ENCODE results near the gene CORIN.
"Not testable (repeated sequence)": the region's sequence is repeated elsewhere in the genome, so short reads cannot be mapped to it uniquely, and the experiment has no call there.

The CORIN gene

DNA sequence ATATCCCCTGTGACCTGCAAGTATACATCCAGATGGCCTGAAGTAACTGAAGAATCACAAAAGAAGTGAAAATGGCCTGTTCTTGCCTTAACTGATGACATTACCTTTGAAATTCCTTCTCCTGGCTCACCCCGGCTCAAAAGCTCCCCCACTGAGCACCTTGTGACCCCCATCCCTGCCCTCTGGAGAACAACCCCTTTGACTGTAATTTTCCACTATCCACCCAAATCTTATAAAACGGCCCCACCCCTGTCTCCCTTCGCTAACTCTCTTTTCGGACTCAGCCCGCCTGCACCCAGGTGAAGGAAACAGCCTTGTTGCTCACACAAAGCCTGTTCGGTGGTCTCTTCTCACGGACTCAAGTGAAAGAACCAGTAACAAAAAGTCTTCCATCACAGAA is 69.9 kb downstream of the CORIN start:
- DNase-seq (ENCODE audit: low spot score), result not testable (repeated sequence)

DNA sequence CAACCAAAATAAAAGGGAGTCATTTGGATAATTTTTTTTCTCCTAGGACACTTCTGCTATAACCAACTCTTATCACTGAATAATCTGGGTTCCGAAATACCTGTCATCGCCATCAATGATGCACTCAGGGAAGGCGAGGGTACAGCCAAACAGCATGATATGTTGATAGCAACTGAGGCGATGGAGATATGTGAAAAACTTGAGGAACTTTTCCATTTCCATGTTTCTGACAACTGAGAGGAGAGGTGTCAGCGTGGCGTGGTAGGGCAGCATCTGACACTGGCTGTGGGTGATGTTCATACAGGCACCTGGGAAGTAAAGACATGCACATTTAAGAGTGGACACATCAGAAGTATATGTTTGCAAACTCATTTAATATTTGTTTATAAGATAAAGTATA is 74.6 kb downstream of the CORIN start:
- no peak for DNase-seq (ENCODE audit: low spot score)

DNA sequence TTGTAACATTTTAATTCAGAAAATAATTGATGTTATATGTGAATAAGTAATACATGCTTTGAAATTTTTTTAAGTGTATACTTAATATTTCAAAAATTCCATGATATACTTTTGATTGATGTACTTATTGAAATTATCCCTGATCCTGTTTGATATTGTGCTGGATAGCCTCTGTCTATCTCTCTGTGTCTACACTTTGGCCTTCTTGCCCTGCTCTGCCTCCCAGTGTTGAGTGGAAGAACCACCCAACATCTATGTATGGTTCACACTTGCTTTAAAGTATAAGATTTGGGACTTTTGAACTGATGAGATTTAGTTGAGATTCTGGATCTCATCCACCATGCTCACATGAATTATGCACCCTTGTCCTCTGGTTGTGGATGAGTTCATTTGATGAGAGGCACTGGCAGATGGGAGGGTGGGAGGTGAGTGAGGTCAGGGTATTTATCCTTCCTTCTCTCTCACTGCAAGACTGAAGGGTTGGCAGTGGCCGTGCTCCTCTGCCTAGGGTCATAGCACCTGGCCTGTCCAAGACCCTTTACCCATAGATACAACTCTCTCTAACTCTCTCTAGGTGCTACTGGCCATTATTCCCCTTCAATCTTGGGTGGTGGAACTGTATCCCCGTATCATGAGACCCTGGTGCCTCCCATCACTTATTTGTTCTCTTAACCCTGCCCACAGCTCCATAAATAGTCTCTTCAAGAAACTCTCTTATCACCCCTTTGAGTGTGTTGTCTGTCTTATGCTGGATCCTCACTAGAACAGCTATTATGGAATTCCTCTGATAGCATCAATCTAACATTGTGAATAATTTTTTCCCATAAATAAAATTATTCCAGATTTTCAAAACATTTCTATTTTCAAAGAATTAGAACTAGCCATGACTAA is 75.2 kb downstream of the CORIN start:
- no peak for DNase-seq (ENCODE audit: low spot score)

DNA sequence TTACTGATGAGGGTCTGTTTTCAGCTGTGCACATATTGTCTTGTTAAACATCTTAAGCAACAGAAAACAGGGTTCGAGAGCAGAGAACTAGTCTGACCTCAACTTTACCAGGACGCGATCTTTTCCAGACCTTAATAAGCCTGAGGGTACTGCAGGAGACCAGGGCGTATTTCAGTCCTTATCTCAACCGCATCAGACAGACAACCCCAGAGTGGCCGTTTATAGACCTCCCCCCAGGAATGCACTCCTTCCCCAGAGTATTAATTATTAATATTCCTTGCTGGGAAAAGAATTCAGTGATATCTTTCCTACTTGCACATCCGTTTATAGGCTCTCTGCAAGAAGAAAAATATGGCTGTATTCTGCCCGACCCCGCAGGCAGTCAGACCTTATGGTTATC is 84.6 kb downstream of the CORIN start:
- DNase-seq (ENCODE audit: low spot score), result not testable (repeated sequence)

DNA sequence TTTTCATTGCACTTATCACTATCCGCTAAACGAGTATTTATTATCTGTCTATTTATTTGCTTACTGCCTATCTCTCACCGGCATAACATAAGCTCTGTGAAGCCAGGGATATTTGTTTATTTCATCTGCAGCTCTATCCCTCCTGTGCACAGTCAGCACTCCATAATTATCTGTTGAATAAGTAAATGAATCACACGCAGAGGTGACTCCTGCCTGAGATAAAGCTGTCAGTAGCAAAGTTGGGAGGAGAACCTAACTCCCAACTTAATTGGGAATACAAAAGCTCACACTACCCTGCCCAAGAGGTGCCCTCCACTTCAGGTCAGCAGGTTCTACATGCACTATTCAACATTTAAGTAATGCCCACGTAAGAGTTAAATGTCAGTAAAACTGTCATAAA is 85.7 kb downstream of the CORIN start:
- DNase-seq (ENCODE audit: low spot score), result no peak

DNA sequence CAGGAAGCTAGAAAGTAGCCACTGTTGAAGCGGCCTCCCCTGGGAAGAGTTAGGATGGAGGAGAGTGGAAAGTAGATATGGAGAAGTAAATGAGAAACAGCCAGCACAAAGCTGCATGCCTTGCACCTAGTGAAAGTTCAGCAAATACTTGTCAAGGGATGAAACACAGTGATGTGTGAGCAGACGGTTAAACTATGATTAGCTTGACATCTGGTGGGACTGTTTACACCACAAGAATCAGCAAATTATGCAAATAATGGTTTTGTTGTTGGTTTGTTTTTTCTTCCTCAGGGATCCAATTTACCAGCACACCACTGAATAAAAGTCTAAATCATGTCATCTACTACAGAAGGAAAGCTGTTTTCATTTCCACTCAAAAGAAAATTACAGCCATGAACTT is 87.1 kb downstream of the CORIN start:
- no peak for DNase-seq (ENCODE audit: low spot score)

DNA sequence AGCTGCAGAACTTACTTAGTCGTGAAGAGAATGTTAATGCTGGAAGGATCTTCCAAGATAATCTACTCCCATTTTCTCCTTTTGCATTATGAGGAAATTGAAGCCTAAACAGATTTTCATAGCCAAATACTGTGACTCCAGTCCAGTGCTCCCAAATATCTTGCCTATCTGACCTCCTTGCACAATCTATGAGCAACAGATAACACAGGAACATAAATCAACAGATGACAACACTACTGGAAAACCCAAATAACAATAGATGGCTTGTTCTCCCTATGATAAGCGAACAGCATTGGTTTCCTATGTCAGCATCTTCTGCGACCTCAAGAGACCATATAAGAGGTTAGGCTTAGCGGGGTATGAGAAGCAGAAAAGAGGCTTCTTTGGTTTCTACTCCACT is 88.0 kb downstream of the CORIN start:
- DNase-seq (ENCODE audit: low spot score), result no peak

DNA sequence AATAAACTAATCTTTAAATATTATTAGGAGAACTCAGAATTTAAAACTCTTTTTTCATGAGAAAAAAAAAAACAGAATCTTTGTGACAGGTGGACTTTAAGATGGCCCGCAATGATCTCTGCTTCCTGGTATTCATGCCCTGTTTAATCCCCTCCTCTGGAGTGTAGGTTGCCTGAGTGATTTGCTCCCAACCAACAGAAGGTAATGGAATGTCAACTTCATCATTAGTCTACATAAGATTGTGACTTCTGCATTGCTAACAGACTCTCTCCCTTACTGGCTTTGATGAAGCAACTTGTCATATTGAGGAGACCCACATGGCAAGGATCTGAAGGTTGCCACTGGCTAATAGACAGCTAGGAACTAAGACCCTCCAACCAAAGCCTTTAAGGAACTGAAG is 88.8 kb downstream of the CORIN start:
- no peak for DNase-seq (ENCODE audit: low spot score)

DNA sequence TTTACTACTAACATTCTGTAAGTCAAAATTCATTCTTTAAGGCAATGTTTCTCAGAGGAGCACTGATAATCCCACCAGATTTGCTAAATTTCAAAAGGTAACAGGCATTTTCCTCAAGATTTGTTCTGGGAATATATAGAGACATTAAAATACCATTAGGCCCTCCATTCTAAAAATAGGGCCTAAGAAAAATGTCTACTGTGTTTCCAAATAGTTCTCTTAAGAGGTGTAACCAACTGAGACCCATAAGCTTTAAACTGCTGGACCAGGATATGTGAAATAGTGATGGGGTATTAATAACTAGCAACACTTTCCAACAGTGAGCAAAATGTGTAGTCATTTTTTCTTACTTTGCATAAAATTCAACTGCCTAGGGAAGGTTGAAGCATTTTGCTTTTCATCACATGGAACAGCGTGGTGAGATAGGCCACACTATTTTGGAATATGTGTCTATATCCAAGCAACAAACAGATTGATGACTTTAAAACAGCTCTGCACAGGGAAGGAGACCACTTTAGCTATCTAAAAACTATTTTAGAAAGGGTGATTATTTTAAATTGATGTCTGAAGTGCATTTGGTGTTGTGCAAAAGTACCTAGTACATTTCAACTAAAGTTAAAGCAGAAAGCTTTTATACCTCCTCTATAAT is 89.9 kb downstream of the CORIN start:
- no peak for DNase-seq (ENCODE audit: low spot score)

DNA sequence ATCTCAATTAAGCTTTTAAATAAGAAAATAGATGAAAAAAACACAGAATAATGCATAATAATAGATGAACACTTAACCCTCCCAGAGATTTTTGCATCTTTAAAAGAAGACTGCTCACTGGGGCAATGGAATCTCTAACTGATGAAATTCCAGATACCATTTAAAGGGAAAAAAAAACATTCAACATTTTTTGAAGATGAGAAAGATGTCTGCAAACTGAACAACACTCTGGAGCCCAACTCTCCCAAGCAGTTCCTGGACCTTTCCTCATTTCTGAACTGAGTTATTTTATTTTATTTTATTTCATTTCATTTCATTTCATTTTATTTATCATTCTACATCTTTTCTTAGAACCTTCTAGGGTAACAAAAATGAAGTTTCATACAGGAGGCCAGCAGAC is 90.7 kb downstream of the CORIN start:
- no peak for DNase-seq (ENCODE audit: low spot score)

DNA sequence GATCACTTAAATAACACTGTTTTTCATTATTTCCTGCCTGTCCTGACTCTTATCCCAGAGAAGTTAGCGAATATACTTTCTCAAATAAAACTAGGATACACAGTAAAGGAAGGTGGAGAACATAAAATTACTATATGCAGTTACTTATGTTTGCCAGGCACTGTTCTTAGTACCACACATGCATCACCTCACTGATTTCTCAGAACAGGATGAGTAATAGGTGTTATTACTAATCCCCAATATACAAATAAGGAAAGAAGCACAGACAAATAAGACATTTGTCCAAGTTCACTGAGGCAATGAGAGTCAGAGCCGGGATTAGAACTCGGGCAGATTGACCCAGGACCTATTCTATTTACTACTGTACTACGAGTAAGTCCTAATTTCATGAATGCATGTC is 91.7 kb downstream of the CORIN start:
- no peak for DNase-seq (ENCODE audit: low spot score)

DNA sequence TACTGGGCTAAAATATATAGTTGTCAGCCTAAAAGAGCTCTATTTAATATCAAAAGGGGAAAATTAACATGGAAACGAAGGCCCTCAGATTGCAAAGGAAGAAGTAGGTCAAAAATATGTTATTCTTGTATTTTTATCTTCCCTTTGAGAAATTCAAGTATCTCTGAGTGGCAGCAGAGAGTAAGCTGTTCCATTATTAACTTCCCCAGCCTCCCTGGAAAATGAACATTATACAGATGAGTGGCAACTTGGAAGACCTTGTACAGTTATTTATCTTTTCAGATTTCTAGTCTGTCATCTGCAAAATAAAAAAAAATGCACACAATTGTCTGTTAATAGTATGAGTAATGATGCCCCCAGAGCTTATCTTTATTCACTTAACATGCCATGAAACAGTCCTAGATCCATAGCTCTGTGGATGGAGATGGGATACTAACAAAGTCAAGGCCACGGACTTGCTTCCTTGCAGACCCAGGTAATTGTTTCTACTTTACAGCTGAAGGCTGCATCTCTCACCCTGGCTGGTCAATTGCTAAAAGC is 93.0 kb downstream of the CORIN start:
- no peak for DNase-seq (ENCODE audit: low spot score)

DNA sequence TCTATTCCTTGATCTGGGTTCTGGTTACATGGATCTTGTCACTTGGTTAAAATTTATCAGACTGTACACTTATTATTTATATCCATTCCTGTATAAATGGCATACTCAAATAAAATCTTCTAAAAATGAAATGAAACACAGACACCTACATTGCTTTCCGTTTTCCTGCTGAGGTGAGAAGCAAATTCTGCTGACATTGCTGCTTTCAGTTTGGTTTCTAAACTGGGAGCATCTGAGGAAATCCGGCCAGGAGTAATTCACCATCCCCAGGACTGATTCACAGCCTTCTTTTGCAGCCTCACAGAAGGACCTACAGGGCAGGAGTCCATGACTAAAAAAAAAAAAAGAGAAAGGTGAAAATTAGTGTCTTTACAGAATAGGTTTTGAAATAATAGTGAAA is 93.6 kb downstream of the CORIN start:
- no peak for DNase-seq (ENCODE audit: low spot score)

DNA sequence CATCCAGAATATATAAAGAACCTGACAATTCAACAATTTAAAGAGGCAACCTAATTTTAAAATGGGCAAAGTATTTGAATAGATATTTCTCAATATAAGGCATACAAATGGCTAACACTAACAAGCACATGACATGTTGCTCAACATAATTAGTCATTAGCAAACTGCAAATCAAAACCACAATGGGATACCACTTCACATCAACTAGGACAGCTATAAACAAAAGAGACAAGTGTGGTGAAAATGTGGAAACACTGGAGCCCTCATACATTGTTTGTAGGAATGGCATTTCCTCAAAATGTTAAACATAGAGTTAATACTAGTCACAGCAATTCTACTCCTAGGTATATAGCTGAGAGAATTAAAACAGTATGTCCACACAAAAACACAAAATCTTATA is 96.7 kb downstream of the CORIN start:
- DNase-seq (ENCODE audit: low spot score), result no peak

DNA sequence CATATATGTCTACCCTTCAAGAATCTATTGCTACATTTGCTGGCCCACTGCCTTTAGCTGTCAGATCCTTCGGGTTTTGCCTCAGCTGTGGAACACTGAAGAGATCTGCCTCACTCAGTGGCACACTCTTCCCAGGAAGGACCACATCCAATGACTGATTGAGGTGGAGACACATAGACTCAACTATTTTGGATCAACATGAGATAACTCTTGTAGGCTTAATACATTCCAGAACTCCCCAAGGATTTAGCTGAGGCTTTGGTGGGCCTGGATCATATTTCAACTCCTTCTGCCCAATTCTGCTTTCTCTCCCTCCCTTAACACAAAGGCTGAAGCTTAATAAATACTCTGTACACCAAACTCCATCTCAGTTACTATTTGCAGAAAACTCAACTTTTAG is 100.5 kb downstream of the CORIN start:
- DNase-seq (ENCODE audit: low spot score), result no peak

DNA sequence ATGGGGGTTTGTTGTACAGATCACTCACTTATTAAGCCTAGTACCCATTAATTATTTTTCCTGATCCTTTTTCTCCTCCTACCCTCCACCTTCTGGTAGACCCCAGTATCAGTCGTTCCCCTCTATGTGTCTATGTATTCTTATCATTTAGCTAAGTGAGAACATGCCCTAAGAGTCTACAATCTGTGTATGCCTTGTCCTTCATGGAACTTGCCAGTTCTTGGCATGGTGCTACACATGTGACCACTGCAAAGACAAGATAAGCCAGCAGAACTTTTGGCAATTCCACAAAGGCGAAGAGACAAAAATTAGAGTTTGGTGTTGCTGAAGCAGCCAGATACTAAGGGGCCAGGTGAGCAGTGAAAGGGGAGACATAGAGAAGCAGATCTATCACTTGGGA is 101.3 kb downstream of the CORIN start:
- DNase-seq (ENCODE audit: low spot score), result no peak

DNA sequence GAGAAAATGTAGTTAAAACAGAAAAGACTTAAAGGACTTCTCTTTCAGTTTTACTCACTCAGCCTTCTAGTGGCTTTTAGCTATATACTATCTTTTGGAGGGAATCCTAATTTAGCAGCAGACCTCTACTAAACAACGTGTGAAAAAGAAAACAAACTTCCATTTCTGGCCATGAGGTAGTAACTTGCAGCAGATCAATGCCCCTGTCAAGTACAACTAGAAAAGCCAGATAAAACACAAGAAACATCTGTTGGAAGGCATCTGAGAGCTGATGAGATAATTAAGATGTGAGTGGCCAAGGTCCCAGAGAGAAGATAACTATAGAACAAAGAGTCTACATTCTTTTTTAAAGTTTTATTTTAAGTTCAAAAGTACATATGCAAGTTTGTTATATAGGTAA is 101.7 kb downstream of the CORIN start:
- no peak for DNase-seq (ENCODE audit: low spot score)

DNA sequence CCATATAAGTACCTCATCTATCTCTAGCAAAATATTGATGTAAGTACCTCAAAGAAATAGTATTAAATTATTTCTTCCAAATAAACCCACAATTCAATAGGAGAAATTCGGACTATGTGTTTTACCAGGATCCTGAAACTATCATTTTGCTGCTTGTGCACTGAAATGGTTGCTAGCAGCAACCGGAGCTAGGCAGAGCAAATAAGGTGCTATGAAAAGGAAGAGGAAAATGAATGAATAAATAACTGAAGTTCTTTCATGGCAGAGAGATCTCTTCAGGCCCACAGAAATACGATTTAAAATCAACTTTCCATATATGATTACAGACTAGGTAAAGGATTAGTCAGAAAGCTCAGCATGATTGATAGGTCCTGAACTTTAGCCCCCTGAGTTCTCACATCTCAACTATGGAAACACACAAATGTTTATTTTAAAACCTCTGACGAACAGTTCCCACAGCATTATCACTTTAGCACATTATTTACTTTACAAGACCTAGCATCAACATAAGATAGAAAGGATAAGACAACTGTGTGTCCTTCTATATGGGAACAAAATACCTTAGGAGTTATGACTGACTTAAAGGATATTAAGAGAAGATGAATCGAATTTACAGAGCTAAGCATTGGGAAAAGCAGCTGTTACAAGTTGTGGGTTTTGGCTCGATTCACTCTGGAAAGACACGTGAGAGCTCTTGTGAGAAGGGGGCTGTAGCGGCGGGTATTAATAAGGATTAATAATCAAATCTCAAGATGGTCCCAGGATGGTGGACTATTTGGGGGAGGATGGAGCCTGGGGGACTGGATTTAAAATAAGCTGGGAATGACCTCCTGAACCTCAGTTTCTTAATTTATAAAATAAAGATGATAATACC is 104.3 kb downstream of the CORIN start:
- DNase-seq (ENCODE audit: low spot score), result no peak

DNA sequence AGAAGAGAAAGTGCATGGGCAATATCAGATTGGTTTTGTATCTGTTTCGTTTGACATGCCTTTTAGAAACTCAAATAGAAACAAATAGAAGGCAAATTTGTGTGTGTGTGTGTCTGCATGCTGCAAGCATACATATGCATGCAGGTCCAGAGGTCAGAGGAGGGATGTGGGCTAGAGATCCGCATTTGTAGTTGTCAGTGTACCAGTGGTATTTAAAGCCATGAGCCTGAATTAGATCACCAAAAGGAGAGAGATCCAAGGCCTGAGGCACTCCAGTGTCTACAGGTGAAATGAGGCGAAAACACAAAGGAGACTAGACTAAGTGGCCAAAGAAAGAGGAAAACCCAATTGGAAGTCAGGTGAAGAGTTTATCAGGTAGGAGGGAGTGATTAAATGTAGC is 106.7 kb downstream of the CORIN start:
- DNase-seq (ENCODE audit: low spot score), result no peak

DNA sequence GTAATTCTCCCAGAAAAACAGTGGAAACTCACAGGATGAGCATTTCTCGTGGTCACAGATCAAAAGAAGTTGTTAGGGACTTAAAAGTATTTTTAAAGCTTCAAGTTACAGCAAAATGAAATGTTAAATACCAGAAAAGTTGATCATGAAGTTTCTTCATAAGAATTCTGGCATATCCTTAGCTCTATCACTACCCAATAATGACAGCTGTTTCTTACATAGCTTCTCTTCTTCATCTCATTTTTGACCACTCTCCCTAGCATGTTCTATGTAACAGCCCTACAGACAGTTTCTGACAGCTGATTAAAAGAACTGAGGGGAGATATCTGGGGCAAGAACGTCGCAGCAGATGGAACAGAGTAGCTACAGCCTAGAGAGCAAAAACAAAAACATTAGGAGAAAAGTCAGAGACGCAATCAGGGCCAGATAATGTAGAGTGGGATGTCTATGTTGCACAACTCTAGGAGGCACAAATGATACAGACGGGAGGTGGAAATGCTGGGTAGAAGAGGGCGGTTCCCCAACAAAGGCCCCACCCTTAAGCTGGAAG is 108.7 kb downstream of the CORIN start:
- DNase-seq (ENCODE audit: low spot score), result no peak

DNA sequence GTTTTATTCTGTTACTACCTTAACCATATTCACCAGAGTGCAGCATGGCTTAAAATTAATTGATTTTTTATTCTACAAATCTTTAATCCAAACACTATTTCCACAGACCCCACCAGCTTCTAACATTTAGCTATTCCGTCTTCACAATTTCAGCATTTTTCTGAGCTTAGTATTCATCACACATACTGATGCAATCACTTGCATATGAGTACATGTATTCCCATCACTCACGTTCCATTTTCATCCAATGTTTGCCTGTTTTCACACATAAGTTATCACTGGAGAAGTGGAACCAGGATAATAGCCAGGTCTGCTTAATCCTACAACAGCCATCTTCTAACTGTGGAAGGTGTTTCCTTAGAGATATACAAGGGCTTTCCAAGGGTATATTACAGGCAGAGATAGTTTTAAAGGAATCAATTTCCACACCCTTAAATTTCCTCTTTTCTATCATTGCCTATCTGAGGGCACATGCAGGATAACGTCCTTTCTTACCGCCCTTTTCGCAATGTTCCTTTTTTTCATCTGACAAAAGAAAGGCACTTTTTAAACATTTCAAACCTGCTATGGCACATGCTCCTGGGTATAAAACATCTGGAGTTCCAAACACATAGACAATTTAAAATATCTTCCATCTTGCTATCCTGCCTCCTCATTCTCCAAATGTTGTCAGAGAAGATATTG is 115.8 kb downstream of the CORIN start:
- no peak for DNase-seq (ENCODE audit: low spot score)

DNA sequence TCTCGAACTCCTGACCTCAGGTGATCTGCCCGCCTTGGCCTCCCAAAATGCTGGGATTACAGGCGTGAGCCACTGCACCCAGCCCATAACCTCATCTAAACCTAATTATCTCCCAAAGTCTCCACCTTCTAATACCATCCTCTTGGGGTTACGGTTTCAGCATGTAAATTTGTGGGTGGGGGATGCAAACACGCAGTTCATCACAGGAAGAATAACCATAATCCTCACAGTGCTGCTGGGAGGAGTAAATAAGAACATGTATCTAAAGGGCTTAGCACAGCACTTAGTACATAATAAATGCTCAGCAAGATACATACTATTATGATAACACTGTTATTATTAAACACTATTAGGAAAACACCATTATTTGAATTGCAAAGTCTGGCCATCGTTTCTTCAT is 116.4 kb downstream of the CORIN start:
- DNase-seq (ENCODE audit: low spot score), result no peak
